GM18861 (cell line): ENCODE measurements around the gene DHRS4.

Experiments
- ATAC-seq: cut with Tn5 transposase; IDR thresholded peaks from one replicate; pipeline ENCODE4 v1.9.1; 2021; ENCODE audit not compliant: unreplicated experiment

The DHRS4 gene

GRCh38 chr14:23953464-23954278 is at the start of gene DHRS4:
DHRS4 (plus strand) TSS chr14:23953770; CDS start chr14:23953789, 19 bp downstream.
- ATAC-seq, result peak; percentile 85

- no peak for ATAC-seq
Observed at GRCh38 chr14:23910101-23910875, 43.3 kb upstream of the DHRS4 start.

GRCh38 chr14:23910876-23911210 is 42.7 kb upstream of the DHRS4 start:
- no peak for ATAC-seq

- no peak for ATAC-seq
Observed at GRCh38 chr14:23915559-23915958, 38.0 kb upstream of the DHRS4 start.

- ATAC-seq, result no peak
Observed at GRCh38 chr14:23916004-23916403, 37.6 kb upstream of the DHRS4 start.

- no peak for ATAC-seq
Observed at GRCh38 chr14:23916446-23916845, 37.1 kb upstream of the DHRS4 start.

GRCh38 chr14:23922545-23922944 is 31.0 kb upstream of the DHRS4 start:
- no peak for ATAC-seq

- no peak for ATAC-seq
Observed at GRCh38 chr14:23925523-23926075, 28.0 kb upstream of the DHRS4 start.

- no peak for ATAC-seq
Observed at GRCh38 chr14:23926543-23926942, 27.0 kb upstream of the DHRS4 start.

GRCh38 chr14:23929136-23929535 is 24.4 kb upstream of the DHRS4 start:
- no peak for ATAC-seq

- ATAC-seq, result no peak
Observed at GRCh38 chr14:23929822-23930294, 23.7 kb upstream of the DHRS4 start.

GRCh38 chr14:23930742-23931141 is 22.8 kb upstream of the DHRS4 start:
- ATAC-seq, result no peak

GRCh38 chr14:23931721-23932289 is 21.8 kb upstream of the DHRS4 start:
- ATAC-seq, result no peak

GRCh38 chr14:23932639-23933038 is 20.9 kb upstream of the DHRS4 start:
- no peak for ATAC-seq

- no peak for ATAC-seq
Observed at GRCh38 chr14:23933108-23933741, 20.3 kb upstream of the DHRS4 start.

GRCh38 chr14:23933742-23934128 is 19.8 kb upstream of the DHRS4 start:
- no peak for ATAC-seq

- no peak for ATAC-seq
Observed at GRCh38 chr14:23935158-23935557, 18.4 kb upstream of the DHRS4 start.

GRCh38 chr14:23936084-23936829 is 17.3 kb upstream of the DHRS4 start:
- no peak for ATAC-seq

- no peak for ATAC-seq
Observed at GRCh38 chr14:23937203-23937602, 16.4 kb upstream of the DHRS4 start.

- ATAC-seq, result no peak
Observed at GRCh38 chr14:23938823-23939222, 14.7 kb upstream of the DHRS4 start.
